Measurements from ENCODE around the gene TNNT2. TPM values are rescaled to one million over a fixed set of nuclear protein-coding genes. Genes with fewer than 3 reads are reported as not detected.

TNNT2 gene
- total RNA-seq, 1 donor: not detected

- H3K4me1 ChIP-seq (ENCODE audit: insufficient read depth, low read length): no peaks in the 10 kb centered on the region
- no peak overlapping the region for H3K4me2 ChIP-seq (ENCODE audit: insufficient read depth, low read length)
- peak; percentile 43 for DNase-seq (ENCODE audit: insufficient read length, low spot score, missing footprints)
- no peaks in the 10 kb centered on the region for H3K36me3 ChIP-seq (ENCODE audit: insufficient read depth, low read length)
- H3K9me3 ChIP-seq (ENCODE audit: low read depth, low read length): no peaks in the 10 kb centered on the region
- H4K20me1 ChIP-seq (ENCODE audit: insufficient read depth, low read length): no peaks in the 10 kb centered on the region
- no peak overlapping the region for H3K27ac ChIP-seq (ENCODE audit: low read depth, low read length)
- H3K79me2 ChIP-seq (ENCODE audit: insufficient read depth, low read length): no peaks in the 10 kb centered on the region
- no peak for TF ChIP-seq CTCF (IDR thresholded peaks at IDR 0.05; ENCODE audit: extremely low read depth, low read depth, low read length)
- H2AFZ ChIP-seq (ENCODE audit: low read length): no peak overlapping the region
- peaks cover 52% of the 10 kb centered on the region for H3K27me3 ChIP-seq (ENCODE audit: insufficient read depth, low read length)
- H3K4me3 ChIP-seq (ENCODE audit: insufficient read depth, low read length): no peak overlapping the region
Measured at GRCh38 chr1:201364808-201365105, 12.7 kb downstream of the TNNT2 start.

- TF ChIP-seq CTCF (IDR thresholded peaks at IDR 0.05; ENCODE audit: extremely low read depth, low read depth, low read length): no peak
- DNase-seq (ENCODE audit: insufficient read length, low spot score, missing footprints): peak; percentile 66
- no peaks in the 10 kb centered on the region for H3K79me2 ChIP-seq (ENCODE audit: insufficient read depth, low read length)
- H4K20me1 ChIP-seq (ENCODE audit: insufficient read depth, low read length): no peaks in the 10 kb centered on the region
- H3K27ac ChIP-seq (ENCODE audit: low read depth, low read length): no peak overlapping the region
- H3K27me3 ChIP-seq (ENCODE audit: insufficient read depth, low read length): peaks cover 40% of the 10 kb centered on the region
- no peaks in the 10 kb centered on the region for H3K9me3 ChIP-seq (ENCODE audit: low read depth, low read length)
- H3K4me1 ChIP-seq (ENCODE audit: insufficient read depth, low read length): no peaks in the 10 kb centered on the region
- H2AFZ ChIP-seq (ENCODE audit: low read length): no peak overlapping the region
- no peak overlapping the region for H3K4me3 ChIP-seq (ENCODE audit: insufficient read depth, low read length)
- no peak overlapping the region for H3K4me2 ChIP-seq (ENCODE audit: insufficient read depth, low read length)
- H3K36me3 ChIP-seq (ENCODE audit: insufficient read depth, low read length): no peaks in the 10 kb centered on the region
Measured at GRCh38 chr1:201363467-201363866, 14.0 kb downstream of the TNNT2 start.

GRCh38 chr1:201362906-201363305, 14.6 kb downstream of the TNNT2 start:
- Histone ChIP-seq H3K4me2 (ENCODE audit: insufficient read depth, low read length) (no peak overlapping the region), H3K79me2 (ENCODE audit: insufficient read depth, low read length) (no peaks in the 10 kb centered on the region), H3K9me3 (ENCODE audit: low read depth, low read length) (no peaks in the 10 kb centered on the region), H3K27me3 (ENCODE audit: insufficient read depth, low read length) (peaks cover 35% of the 10 kb centered on the region), H3K36me3 (ENCODE audit: insufficient read depth, low read length) (no peaks in the 10 kb centered on the region), H2AFZ (ENCODE audit: low read length) (no peak overlapping the region), H3K27ac (ENCODE audit: low read depth, low read length) (no peak overlapping the region), H3K4me3 (ENCODE audit: insufficient read depth, low read length) (no peak overlapping the region), H3K4me1 (ENCODE audit: insufficient read depth, low read length) (no peaks in the 10 kb centered on the region), H4K20me1 (ENCODE audit: insufficient read depth, low read length) (no peaks in the 10 kb centered on the region)
- DNase-seq (ENCODE audit: insufficient read length, low spot score, missing footprints): peak; percentile 87
- no peak for TF ChIP-seq CTCF (IDR thresholded peaks at IDR 0.05; ENCODE audit: extremely low read depth, low read depth, low read length)

GRCh38 chr1:201361652-201362504, 15.6 kb downstream of the TNNT2 start:
- Histone ChIP-seq H3K4me3 (ENCODE audit: insufficient read depth, low read length) (no peak overlapping the region), H3K27me3 (ENCODE audit: insufficient read depth, low read length) (peaks cover 25% of the 10 kb centered on the region), H3K36me3 (ENCODE audit: insufficient read depth, low read length) (no peaks in the 10 kb centered on the region), H3K27ac (ENCODE audit: low read depth, low read length) (no peak overlapping the region), H3K9me3 (ENCODE audit: low read depth, low read length) (no peaks in the 10 kb centered on the region), H3K4me1 (ENCODE audit: insufficient read depth, low read length) (no peaks in the 10 kb centered on the region), H3K4me2 (ENCODE audit: insufficient read depth, low read length) (no peak overlapping the region), H2AFZ (ENCODE audit: low read length) (no peak overlapping the region), H4K20me1 (ENCODE audit: insufficient read depth, low read length) (no peaks in the 10 kb centered on the region), H3K79me2 (ENCODE audit: insufficient read depth, low read length) (no peaks in the 10 kb centered on the region)
- DNase-seq (ENCODE audit: insufficient read length, low spot score, missing footprints): peak; percentile 98
- TF ChIP-seq CTCF (IDR thresholded peaks at IDR 0.05; ENCODE audit: extremely low read depth, low read depth, low read length): peak; percentile 78
